HEK293 (cell line): ENCODE data around the gene PYDC2.

ENCODE experiments used
- KLF16 ChIP-seq: fragments of 450-650 bp; formaldehyde crosslinking; IDR thresholded peaks from 2 replicates; pipeline ENCODE4 v1.5.1; 2017; ENCODE audit warnings: missing biosample characterization, missing genetic modification characterization
- ZFHX2 ChIP-seq: fragments of 450-650 bp; formaldehyde crosslinking; conservative IDR thresholded peaks from 2 replicates; pipeline ENCODE4 v1.5.1; 2016; ENCODE audit warnings: missing biosample characterization, missing genetic modification characterization
- ZNF121 ChIP-seq: fragments of 450-650 bp; formaldehyde crosslinking; IDR thresholded peaks from 2 replicates; pipeline ENCODE4 v1.5.1; 2016; ENCODE audit warnings: missing biosample characterization, missing genetic modification characterization
- ZNF223 ChIP-seq: fragments of 450-650 bp; formaldehyde crosslinking; IDR thresholded peaks from 2 replicates; pipeline ENCODE4 v1.5.1; 2016; ENCODE audit warnings: missing biosample characterization, missing genetic modification characterization
- ZNF302 ChIP-seq: fragments of 450-650 bp; formaldehyde crosslinking; IDR thresholded peaks from 2 replicates; pipeline ENCODE4 v1.5.1; 2016; ENCODE audit warnings: missing biosample characterization, missing genetic modification characterization, low read depth
- ZNF394 ChIP-seq: fragments of 450-650 bp; formaldehyde crosslinking; IDR thresholded peaks from 2 replicates; pipeline ENCODE4 v1.5.1; 2016; ENCODE audit warnings: missing biosample characterization, missing genetic modification characterization, mild to moderate bottlenecking, moderate library complexity, borderline replicate concordance
- ZNF561 ChIP-seq: fragments of 450-650 bp; IDR thresholded peaks from 2 replicates; pipeline ENCODE4 v1.5.1; 2018; ENCODE audit warnings: missing biosample characterization, missing genetic modification characterization, borderline replicate concordance
- TF ChIP-seq, protein P1 (sequence below): fragments of 450-650 bp; formaldehyde crosslinking; IDR thresholded peaks from 2 replicates; pipeline ENCODE4 v1.5.1; 2016; ENCODE audit warnings: missing biosample characterization, missing genetic modification characterization

DNA sequence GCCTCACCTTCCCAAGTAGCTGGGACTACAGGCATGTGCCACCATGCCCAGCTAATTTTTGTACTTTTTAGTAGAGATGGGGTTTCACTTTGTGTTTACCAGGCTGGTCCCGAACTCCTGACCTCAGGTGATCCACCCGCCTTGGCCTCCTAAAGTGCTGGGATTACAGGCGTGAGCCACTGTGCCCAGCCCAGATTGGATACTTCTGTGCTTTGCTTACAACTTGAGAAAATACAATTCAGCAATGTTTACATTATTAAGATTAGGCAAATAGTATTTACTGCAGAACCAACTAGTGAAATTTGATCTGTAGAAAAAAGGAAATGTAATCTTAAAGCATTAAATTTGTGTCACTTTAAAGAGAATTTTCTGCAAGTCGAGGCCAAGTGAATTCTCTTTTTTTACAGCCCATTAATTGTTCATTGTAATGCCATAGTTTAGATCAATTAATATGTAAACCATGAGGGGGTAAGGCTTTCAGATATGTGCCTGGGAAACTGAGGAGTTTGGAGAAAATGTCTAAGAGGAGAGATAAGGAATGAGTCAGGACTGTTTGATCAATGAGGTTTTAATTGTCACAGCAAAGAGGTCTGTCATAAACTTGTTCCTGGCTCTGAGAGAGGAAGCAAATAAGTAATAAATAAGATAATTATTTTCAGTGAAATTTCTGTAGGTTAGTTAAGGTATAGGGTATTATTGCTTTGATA lies 15.3 kb downstream of the PYDC2 start:
- TF ChIP-seq ZNF121 (tag by site-specific recombination): no peak
- no peak for TF ChIP-seq ZNF394
- no peak for TF ChIP-seq ZNF302 (tag by site-specific recombination)
- TF ChIP-seq, protein P1, sequence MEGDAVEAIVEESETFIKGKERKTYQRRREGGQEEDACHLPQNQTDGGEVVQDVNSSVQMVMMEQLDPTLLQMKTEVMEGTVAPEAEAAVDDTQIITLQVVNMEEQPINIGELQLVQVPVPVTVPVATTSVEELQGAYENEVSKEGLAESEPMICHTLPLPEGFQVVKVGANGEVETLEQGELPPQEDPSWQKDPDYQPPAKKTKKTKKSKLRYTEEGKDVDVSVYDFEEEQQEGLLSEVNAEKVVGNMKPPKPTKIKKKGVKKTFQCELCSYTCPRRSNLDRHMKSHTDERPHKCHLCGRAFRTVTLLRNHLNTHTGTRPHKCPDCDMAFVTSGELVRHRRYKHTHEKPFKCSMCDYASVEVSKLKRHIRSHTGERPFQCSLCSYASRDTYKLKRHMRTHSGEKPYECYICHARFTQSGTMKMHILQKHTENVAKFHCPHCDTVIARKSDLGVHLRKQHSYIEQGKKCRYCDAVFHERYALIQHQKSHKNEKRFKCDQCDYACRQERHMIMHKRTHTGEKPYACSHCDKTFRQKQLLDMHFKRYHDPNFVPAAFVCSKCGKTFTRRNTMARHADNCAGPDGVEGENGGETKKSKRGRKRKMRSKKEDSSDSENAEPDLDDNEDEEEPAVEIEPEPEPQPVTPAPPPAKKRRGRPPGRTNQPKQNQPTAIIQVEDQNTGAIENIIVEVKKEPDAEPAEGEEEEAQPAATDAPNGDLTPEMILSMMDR: no peak
- no peak for TF ChIP-seq ZNF223 (tag by site-specific recombination)
- TF ChIP-seq KLF16 (tag by site-specific recombination): no peak
- no peak for TF ChIP-seq ZNF561 (tag by site-specific recombination)
- TF ChIP-seq ZFHX2 (tag by site-specific recombination): no peak
